HG03432 (cell line): ENCODE data around the gene KAZALD1.

Experiments
- ATAC-seq: cut with Tn5 transposase; IDR thresholded peaks from one replicate; pipeline ENCODE4 v1.9.1; 2021; ENCODE audit warnings: mild to moderate bottlenecking, moderate library complexity; ENCODE audit not compliant: unreplicated experiment

The KAZALD1 gene

GRCh38 chr10:101047961-101048892, 13.6 kb upstream of the KAZALD1 start:
- ATAC-seq, result no peak

GRCh38 chr10:101050208-101051069, 11.3 kb upstream of the KAZALD1 start:
- peak; percentile 66 for ATAC-seq

DNA sequence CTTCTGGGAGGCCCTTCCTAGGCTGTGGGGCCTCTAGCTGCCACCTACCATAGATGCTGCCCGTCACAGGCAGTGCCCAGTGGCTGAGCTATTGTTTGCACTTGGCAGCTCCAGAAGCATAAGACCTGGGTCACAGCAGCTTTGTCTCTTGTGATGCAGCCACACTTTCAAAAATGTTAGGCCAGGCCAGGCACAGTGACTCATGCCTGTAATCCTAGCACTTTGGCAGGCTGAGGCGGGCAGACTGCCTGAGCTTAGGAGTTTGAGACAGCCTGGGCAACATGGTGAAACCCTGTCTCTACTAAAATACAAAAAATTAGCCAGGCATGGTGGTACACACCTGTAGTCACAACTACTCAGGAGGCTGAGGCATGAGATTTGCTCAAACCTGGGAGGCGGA, 9.5 kb upstream of the KAZALD1 start:
- ATAC-seq, result no peak

GRCh38 chr10:101053516-101053915, 8.3 kb upstream of the KAZALD1 start:
- no peak for ATAC-seq

- no peak for ATAC-seq
Observed at GRCh38 chr10:101054351-101054750, 7.4 kb upstream of the KAZALD1 start.

GRCh38 chr10:101054876-101055275, 6.9 kb upstream of the KAZALD1 start:
- no peak for ATAC-seq

GRCh38 chr10:101055411-101055810, 6.4 kb upstream of the KAZALD1 start:
- ATAC-seq, result no peak

DNA sequence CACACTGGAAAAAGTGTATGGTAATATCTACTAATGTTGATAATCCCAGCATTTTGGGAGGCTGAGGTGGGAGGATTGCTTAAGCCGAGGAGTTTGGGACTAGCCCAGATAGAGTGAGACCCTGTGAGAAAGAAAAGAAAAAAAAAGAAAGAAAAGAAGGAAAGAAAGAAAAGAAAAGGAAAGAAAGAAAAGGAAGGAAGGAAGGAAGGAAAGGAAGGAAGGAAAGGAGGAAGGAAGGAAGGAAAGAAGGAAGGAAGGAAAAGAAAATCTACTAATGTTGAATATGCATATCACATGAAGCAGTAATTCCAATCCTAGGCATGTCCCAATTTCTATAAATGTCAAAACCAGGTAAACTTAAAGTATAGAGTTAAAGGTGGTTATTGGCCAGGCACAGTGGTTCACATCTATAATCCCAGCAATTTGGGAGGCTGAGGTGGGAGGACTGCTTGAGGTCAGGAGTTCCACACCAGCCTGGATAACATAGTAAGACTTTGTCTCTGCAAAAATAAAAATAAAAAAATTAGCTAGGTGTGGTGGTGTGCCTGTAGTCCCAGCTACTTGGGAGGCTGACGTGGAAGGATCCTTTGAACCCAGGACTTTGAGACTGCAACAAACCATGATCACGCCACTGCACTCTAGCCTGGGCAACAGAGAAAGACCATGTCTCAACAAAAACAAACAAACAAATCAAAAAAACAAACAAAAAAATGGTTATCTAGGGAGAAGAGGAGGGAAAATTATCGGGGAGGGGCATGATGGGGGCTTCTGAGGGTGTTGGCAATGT, 5.2 kb upstream of the KAZALD1 start:
- no peak for ATAC-seq

- ATAC-seq, result peak; percentile 52
Observed at GRCh38 chr10:101060036-101060950, 1.5 kb upstream of the KAZALD1 start.

GRCh38 chr10:101060951-101061623, 702 bp upstream of the KAZALD1 start:
- peak; percentile 71 for ATAC-seq

DNA sequence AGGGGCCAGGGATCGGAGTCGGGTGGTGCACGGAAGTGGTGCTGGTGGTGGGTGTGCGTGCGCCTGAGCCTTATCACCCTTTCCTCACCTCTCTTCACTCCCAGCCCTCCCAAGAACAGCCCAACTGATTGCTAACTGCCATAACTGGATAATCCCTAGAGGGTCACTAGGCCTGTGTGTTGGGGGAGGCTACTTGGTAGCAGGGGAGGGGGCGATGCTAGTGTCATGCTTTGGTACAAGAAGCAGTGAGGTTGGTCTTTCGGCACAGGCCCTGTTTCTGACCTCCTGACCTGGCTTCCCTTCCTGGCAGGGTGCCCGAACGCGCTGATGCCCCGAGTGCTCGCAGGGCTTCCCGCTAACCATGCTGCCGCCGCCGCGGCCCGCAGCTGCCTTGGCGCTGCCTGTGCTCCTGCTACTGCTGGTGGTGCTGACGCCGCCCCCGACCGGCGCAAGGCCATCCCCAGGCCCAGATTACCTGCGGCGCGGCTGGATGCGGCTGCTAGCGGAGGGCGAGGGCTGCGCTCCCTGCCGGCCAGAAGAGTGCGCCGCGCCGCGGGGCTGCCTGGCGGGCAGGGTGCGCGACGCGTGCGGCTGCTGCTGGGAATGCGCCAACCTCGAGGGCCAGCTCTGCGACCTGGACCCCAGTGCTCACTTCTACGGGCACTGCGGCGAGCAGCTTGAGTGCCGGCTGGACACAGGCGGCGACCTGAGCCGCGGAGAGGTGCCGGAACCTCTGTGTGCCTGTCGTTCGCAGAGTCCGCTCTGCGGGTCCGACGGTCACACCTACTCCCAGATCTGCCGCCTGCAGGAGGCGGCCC, 652 bp downstream of the KAZALD1 start:
- ATAC-seq, result peak; percentile 20

DNA sequence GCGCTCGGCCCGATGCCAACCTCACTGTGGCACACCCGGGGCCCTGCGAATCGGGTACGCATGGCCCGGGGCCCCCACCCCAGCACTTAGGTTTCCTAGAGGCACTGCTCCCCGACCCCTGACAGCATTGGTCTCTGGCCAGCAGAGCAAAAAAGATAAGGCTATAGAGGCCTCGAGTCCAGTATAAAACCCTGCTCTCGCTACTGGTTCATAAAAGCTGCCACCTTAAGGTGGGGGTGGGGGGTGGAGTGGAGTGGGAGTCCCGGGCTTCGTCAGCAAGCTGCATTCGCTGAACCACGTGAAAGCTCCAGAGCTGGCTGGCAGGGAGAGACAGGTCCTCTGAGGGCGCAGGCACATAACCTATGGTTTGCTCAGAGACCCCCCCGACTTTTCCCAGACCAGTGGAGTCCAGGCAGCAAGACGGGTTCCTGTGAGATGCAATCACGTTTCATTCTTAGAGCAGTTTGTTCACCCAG, 1.3 kb downstream of the KAZALD1 start:
- no peak for ATAC-seq

DNA sequence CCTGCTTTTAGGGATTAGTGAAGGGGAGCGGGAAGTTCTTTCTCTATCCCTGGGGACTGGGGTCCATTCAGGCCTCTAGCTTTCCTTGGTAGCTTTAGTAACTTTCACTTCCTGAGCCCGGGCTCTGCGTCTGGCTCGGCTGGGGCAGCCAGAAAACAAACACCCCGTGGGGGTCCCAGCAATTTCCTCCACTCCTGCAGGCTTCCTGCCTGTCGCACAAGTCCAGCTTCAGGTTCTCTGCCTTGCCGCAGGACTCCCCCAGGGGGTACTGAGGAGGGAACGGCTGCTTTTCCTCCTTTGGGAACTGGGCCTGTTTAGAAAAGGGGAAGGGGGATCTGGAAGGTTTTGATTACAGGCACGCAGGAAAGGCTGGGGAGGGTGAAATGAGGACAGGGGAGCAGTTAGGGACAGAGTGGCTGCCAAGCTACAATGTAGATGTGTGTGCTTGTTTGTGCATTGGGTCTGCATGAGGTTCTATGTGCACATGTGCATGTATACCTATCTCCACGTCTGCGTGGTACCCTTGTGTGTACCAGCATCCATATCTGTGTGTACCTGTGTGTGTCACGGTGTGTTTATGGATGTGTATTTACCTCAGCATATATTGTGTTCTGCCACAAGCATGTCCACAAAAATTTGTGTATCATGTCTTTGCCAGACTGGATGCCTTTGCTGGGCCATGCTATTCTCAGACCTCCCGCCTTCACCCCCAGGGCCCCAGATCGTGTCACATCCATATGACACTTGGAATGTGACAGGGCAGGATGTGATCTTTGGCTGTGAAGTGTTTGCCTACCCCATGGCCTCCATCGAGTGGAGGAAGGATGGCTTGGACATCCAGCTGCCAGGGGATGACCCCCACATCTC, 2.0 kb downstream of the KAZALD1 start:
- no peak for ATAC-seq

- no peak for ATAC-seq
Observed at GRCh38 chr10:101064415-101065030, 2.7 kb downstream of the KAZALD1 start.

GRCh38 chr10:101065481-101066145, 3.8 kb downstream of the KAZALD1 start:
- ATAC-seq, result no peak

- ATAC-seq, result no peak
Observed at GRCh38 chr10:101066146-101066895, 4.5 kb downstream of the KAZALD1 start.
